Measurements from ENCODE around the gene PCSK2. TPM values are rescaled to one million over a fixed set of nuclear protein-coding genes. Genes with fewer than 3 reads are reported as not detected.

The PCSK2 gene
- total and polyA plus RNA-seq, 10 donors = 0.06 to 0.17 (median 0.16) TPM; not detected in 3

GRCh38 chr20:17431621-17432364 is 205.0 kb downstream of the PCSK2 start:
- no peak for DNase-seq
- intact Hi-C loops (cut with DNase I; ENCODE audit: low total_unique reads) = loop anchor here (2.0 kb wide), 1 partner anchor 629 kb away; no protein-coding TSS in a partner anchor
- H3K4me1 ChIP-seq = no peaks in the 10 kb centered on the region
- peaks cover 0 to 41% (median 6%) of the 10 kb centered on the region in 7 donors for H3K27me3 ChIP-seq (replicated peaks in 1 of 7)
- TF ChIP-seq CTCF (IDR thresholded peaks at IDR 0.05 in 8 of 11, conservative IDR thresholded peaks at IDR 0.05 in 3 of 11) (peak in 9 of 11 experiments; percentile 53 to 85 (median 79)), POLR2AphosphoS5 (IDR thresholded peaks at IDR 0.05) (no peak)
- H3K36me3 ChIP-seq = no peaks in the 10 kb centered on the region
- 31 to 38% (median 34%) methylated on average over 17 of the region's 17 CpGs for WGBS, 5 donors
- no peaks in the 10 kb centered on the region for H3K9me3 ChIP-seq
- H3K4me3 ChIP-seq = no peak overlapping the region
- H3K27ac ChIP-seq = no peak overlapping the region

GRCh38 chr20:17436664-17437063 is 209.8 kb downstream of the PCSK2 start:
- Histone ChIP-seq H3K4me3 (no peak overlapping the region), H3K4me1 (no peaks in the 10 kb centered on the region), H3K27me3 (replicated peaks in 1 of 7) (peaks cover 0 to 32% (median 6%) of the 10 kb centered on the region in 7 donors), H3K36me3 (no peaks in the 10 kb centered on the region), H3K27ac (no peak overlapping the region), H3K9me3 (peaks cover 0 to 6% (median 1%) of the 10 kb centered on the region in 8 donors)
- DNase-seq = no peak
- TF ChIP-seq CTCF (IDR thresholded peaks at IDR 0.05 in 8 of 11, conservative IDR thresholded peaks at IDR 0.05 in 3 of 11) (no peak), POLR2AphosphoS5 (IDR thresholded peaks at IDR 0.05) (no peak), POLR2A (IDR thresholded peaks at IDR 0.05) (no peak)
- intact Hi-C loops (cut with DNase I; ENCODE audit: low total_unique reads) = no loop called here
- 87 to 95% (median 90%) methylated on average over 9 to 11 of the region's 11 CpGs for WGBS, 5 donors

- no peak overlapping the region for H3K4me3 ChIP-seq
- DNase-seq = no peak
- no peaks in the 10 kb centered on the region for H3K36me3 ChIP-seq
- intact Hi-C loops (cut with DNase I; ENCODE audit: low total_unique reads) = no loop called here
- no peaks in the 10 kb centered on the region for H3K4me1 ChIP-seq
- TF ChIP-seq CTCF (IDR thresholded peaks at IDR 0.05 in 8 of 11, conservative IDR thresholded peaks at IDR 0.05 in 3 of 11) (no peak), POLR2AphosphoS5 (IDR thresholded peaks at IDR 0.05) (no peak), POLR2A (IDR thresholded peaks at IDR 0.05) (no peak)
- H3K27me3 ChIP-seq (replicated peaks in 1 of 7) = peaks cover 0 to 30% (median 6%) of the 10 kb centered on the region in 7 donors
- WGBS, 5 donors = 49 to 57% (median 53%) methylated on average over 8 of the region's 8 CpGs
- peaks cover 0 to 12% (median 6%) of the 10 kb centered on the region in 8 donors for H3K9me3 ChIP-seq
- H3K27ac ChIP-seq = no peak overlapping the region
Observed at GRCh38 chr20:17437251-17437650, 210.4 kb downstream of the PCSK2 start.

GRCh38 chr20:17438436-17439039 is 211.7 kb downstream of the PCSK2 start:
- H3K9me3 ChIP-seq = peaks cover 0 to 13% (median 7%) of the 10 kb centered on the region in 8 donors
- no peak for DNase-seq
- no peaks in the 10 kb centered on the region for H3K4me1 ChIP-seq
- intact Hi-C loops (cut with DNase I; ENCODE audit: low total_unique reads) = no loop called here
- H3K36me3 ChIP-seq = no peaks in the 10 kb centered on the region
- H3K27ac ChIP-seq = no peak overlapping the region
- peaks cover 0 to 30% (median 0%) of the 10 kb centered on the region in 7 donors for H3K27me3 ChIP-seq (replicated peaks in 1 of 7)
- TF ChIP-seq CTCF (IDR thresholded peaks at IDR 0.05 in 8 of 11, conservative IDR thresholded peaks at IDR 0.05 in 3 of 11) (no peak), POLR2AphosphoS5 (IDR thresholded peaks at IDR 0.05) (no peak), POLR2A (IDR thresholded peaks at IDR 0.05) (no peak)
- 78 to 88% (median 81%) methylated on average over 9 of the region's 9 CpGs for WGBS, 5 donors
- H3K4me3 ChIP-seq = no peak overlapping the region

Measured in spleen (tissue), 11 donors.